Subcutaneous adipose tissue (tissue), 4 donors: ENCODE results near the gene LUC7L. TPM values are rescaled to one million over a fixed set of nuclear protein-coding genes. Genes with fewer than 3 reads are reported as not detected.
"Not testable (repeated sequence)": the region's sequence is repeated elsewhere in the genome, so short reads cannot be mapped to it uniquely, and the experiment has no call there.

Experiments
- total RNA-seq, 4 donors: library from RNA; depleted of rRNA; stranded (reverse); fragments of >200 nt; gene quantifications; one replicate each; pipeline ENCODE4 v1.1.0, GENCODE V29; 2016
- TF ChIP-seq, protein P1 (sequence below): fragments of 450-650 bp; IDR thresholded peaks from one replicate; pipeline ENCODE4 v1.5.1; 2016; ENCODE audit warnings: low read depth, mild to moderate bottlenecking, control low read depth, antibody characterized with exemption, moderate library complexity

Gene LUC7L
- total RNA-seq, 4 donors from 2014 or later = 73.9 to 133 (median 94.1) TPM

- TF ChIP-seq, protein P1, sequence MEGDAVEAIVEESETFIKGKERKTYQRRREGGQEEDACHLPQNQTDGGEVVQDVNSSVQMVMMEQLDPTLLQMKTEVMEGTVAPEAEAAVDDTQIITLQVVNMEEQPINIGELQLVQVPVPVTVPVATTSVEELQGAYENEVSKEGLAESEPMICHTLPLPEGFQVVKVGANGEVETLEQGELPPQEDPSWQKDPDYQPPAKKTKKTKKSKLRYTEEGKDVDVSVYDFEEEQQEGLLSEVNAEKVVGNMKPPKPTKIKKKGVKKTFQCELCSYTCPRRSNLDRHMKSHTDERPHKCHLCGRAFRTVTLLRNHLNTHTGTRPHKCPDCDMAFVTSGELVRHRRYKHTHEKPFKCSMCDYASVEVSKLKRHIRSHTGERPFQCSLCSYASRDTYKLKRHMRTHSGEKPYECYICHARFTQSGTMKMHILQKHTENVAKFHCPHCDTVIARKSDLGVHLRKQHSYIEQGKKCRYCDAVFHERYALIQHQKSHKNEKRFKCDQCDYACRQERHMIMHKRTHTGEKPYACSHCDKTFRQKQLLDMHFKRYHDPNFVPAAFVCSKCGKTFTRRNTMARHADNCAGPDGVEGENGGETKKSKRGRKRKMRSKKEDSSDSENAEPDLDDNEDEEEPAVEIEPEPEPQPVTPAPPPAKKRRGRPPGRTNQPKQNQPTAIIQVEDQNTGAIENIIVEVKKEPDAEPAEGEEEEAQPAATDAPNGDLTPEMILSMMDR = no peak
Measured at GRCh38 chr16:179211-180092, 49.8 kb downstream of the LUC7L start.

- TF ChIP-seq, protein P1 = no peak
Measured at GRCh38 chr16:178668-179015, 50.6 kb downstream of the LUC7L start.

GRCh38 chr16:177981-178667, 51.1 kb downstream of the LUC7L start:
- TF ChIP-seq, protein P1 = no peak

DNA sequence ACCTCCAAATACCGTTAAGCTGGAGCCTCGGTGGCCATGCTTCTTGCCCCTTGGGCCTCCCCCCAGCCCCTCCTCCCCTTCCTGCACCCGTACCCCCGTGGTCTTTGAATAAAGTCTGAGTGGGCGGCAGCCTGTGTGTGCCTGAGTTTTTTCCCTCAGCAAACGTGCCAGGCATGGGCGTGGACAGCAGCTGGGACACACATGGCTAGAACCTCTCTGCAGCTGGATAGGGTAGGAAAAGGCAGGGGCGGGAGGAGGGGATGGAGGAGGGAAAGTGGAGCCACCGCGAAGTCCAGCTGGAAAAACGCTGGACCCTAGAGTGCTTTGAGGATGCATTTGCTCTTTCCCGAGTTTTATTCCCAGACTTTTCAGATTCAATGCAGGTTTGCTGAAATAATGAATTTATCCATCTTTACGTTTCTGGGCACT, 51.8 kb downstream of the LUC7L start:
- TF ChIP-seq, protein P1 = no peak

DNA sequence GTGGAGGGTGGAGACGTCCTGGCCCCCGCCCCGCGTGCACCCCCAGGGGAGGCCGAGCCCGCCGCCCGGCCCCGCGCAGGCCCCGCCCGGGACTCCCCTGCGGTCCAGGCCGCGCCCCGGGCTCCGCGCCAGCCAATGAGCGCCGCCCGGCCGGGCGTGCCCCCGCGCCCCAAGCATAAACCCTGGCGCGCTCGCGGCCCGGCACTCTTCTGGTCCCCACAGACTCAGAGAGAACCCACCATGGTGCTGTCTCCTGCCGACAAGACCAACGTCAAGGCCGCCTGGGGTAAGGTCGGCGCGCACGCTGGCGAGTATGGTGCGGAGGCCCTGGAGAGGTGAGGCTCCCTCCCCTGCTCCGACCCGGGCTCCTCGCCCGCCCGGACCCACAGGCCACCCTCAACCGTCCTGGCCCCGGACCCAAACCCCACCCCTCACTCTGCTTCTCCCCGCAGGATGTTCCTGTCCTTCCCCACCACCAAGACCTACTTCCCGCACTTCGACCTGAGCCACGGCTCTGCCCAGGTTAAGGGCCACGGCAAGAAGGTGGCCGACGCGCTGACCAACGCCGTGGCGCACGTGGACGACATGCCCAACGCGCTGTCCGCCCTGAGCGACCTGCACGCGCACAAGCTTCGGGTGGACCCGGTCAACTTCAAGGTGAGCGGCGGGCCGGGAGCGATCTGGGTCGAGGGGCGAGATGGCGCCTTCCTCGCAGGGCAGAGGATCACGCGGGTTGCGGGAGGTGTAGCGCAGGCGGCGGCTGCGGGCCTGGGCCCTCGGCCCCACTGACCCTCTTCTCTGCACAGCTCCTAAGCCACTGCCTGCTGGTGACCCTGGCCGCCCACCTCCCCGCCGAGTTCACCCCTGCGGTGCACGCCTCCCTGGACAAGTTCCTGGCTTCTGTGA, 52.5 kb downstream of the LUC7L start, which contains the start of gene HBA1:
Gene HBA1, plus strand, starts transcription at position 204 of the 906 bp plus-strand sequence. Its CDS starts 37 bp downstream, at position 241.
- TF ChIP-seq, protein P1 = not testable (repeated sequence)

DNA sequence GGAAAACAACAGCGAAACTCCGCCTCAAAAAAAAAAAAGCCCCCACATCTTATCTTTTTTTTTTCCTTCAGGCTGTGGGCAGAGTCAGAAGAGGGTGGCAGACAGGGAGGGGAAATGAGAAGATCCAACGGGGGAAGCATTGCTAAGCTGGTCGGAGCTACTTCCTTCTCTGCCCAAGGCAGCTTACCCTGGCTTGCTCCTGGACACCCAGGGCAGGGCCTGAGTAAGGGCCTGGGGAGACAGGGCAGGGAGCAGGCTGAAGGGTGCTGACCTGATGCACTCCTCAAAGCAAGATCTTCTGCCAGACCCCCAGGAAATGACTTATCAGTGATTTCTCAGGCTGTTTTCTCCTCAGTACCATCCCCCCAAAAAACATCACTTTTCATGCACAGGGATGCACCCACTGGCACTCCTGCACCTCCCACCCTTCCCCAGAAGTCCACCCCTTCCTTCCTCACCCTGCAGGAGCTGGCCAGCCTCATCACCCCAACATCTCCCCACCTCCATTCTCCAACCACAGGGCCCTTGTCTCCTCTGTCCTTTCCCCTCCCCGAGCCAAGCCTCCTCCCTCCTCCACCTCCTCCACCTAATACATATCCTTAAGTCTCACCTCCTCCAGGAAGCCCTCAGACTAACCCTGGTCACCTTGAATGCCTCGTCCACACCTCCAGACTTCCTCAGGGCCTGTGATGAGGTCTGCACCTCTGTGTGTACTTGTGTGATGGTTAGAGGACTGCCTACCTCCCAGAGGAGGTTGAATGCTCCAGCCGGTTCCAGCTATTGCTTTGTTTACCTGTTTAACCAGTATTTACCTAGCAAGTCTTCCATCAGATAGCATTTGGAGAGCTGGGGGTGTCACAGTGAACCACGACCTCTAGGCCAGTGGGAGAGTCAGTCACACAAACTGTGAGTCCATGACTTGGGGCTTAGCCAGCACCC, 54.0 kb downstream of the LUC7L start:
- TF ChIP-seq, protein P1 = no peak
